B cell (primary cell): Measurements from ENCODE around the gene ARRB2. TPM values are rescaled to one million over a fixed set of nuclear protein-coding genes. Genes with fewer than 3 reads are reported as not detected.

Experiments
- ATAC-seq: fragments of 200-7000 bp; cut with Tn5 transposase; one replicate; pipeline ENCODE4 v1.10.0; 2021; ENCODE audit warnings: low read depth, mild to moderate bottlenecking, moderate number of reproducible peaks, moderate library complexity
- CTCF ChIA-PET: fragments of 350-600 bp; sonication (Branson Sonifier 250); formaldehyde crosslinking; loops from one replicate; lab custom pipeline; 2021; ENCODE audit warnings: antibody characterized with exemption, inconsistent platforms; lab: Charles Lee
- POLR2A ChIA-PET: fragments of 350-600 bp; sonication (Branson Sonifier 250); formaldehyde crosslinking; loops from one replicate; lab custom pipeline; 2021; ENCODE audit warnings: antibody characterized with exemption; lab: Charles Lee
- DNase-seq: peaks from one replicate; pipeline ENCODE4 v3.0.0; 2013
- H2AFZ ChIP-seq: 2 replicates; pipeline ENCODE4 v1.6.1; 2012; ENCODE audit warnings: mild to moderate bottlenecking, low read depth, low read length; ENCODE audit not compliant: insufficient read depth, poor library complexity, severe bottlenecking
- H3K27ac ChIP-seq, 2 donors: 1 replicate in 1 of 2; 2 replicates in 1 of 2; pipeline ENCODE4 v1.5.1; 2012 to 2013; ENCODE audit warnings: low read length in 2 of 2, mild to moderate bottlenecking in 2 of 2, moderate library complexity in 1 of 2
- H3K27me3 ChIP-seq, 4 experiments: fragments of 200-600 bp in 1 of 4; sonication (generic) in 1 of 4; replicated peaks in 1 of 4; 1 replicate in 2 of 4; 2 replicates in 2 of 4; pipeline versions ENCODE4 v1.6.1 to v1.7.0; 2013 to 2016; ENCODE audit warnings: low read length in 3 of 4, mild to moderate bottlenecking in 2 of 4, mixed read lengths in 1 of 4, moderate library complexity in 1 of 4; ENCODE audit not compliant: insufficient read depth in 4 of 4, control insufficient read depth in 3 of 4; ENCODE audit errors: control extremely low read depth in 1 of 4
- H3K36me3 ChIP-seq, 2 experiments: replicated peaks in 1 of 2; 1 replicate in 1 of 2; 2 replicates in 1 of 2; pipeline versions ENCODE4 v1.6.1 to v1.7.1; 2013; ENCODE audit warnings: low read length in 1 of 2; ENCODE audit not compliant: insufficient read depth in 2 of 2, control insufficient read depth in 1 of 2; ENCODE audit errors: control extremely low read depth in 1 of 2, extremely low read depth in 1 of 2
- H3K4me1 ChIP-seq, 2 donors: fragments of 200-600 bp in 1 of 2; sonication (generic) in 1 of 2; 1 replicate in 1 of 2; 2 replicates in 1 of 2; pipeline versions ENCODE4 v1.5.1 to v1.6.1; 2013 to 2017; ENCODE audit warnings: low read length in 2 of 2; ENCODE audit not compliant: control insufficient read depth in 2 of 2, insufficient read depth in 2 of 2
- H3K4me2 ChIP-seq: replicated peaks from 2 replicates; pipeline ENCODE3; 2012; ENCODE audit warnings: mild to moderate bottlenecking, low read depth, low read length; ENCODE audit not compliant: poor library complexity, severe bottlenecking
- H3K4me3 ChIP-seq, 5 experiments: fragments of 200-600 bp in 1 of 5; sonication (generic) in 1 of 5; 1 replicate in 3 of 5; 2 replicates in 2 of 5; pipeline versions ENCODE4 v1.5.1 to v1.7.0; 2011 to 2016; ENCODE audit warnings: low read length in 4 of 5, mild to moderate bottlenecking in 4 of 5, low read depth in 2 of 5, control low read depth in 1 of 5, moderate library complexity in 1 of 5; ENCODE audit not compliant: insufficient read depth in 1 of 5; ENCODE audit errors: control extremely low read depth in 1 of 5, extremely low read depth in 1 of 5
- H3K79me2 ChIP-seq: fragments of 200-600 bp; sonication (generic); one replicate; pipeline ENCODE4 v1.6.0; 2016; ENCODE audit warnings: low read length; ENCODE audit not compliant: control insufficient read depth, insufficient read depth
- H3K9ac ChIP-seq: fragments of 200-600 bp; sonication (generic); 2 replicates; pipeline ENCODE4 v1.6.1; 2017; ENCODE audit warnings: mild to moderate bottlenecking, low read length, moderate library complexity
- H3K9me3 ChIP-seq, 3 donors: one replicate each; pipeline versions ENCODE4 v1.6.1 to v1.7.1; 2013; ENCODE audit warnings: low read length in 2 of 3; ENCODE audit not compliant: control insufficient read depth in 2 of 3, insufficient read depth in 1 of 3; ENCODE audit errors: control extremely low read depth in 1 of 3
- H4K20me1 ChIP-seq: 2 replicates; pipeline ENCODE4 v1.6.0; 2012; ENCODE audit warnings: mild to moderate bottlenecking, low read length; ENCODE audit not compliant: insufficient read depth, control insufficient read depth, poor library complexity, severe bottlenecking
- H3K27ac Mint-ChIP-seq: one replicate; pipeline ENCODE4 v1.8.0; 2021; ENCODE audit warnings: mixed read lengths
- H3K27me3 Mint-ChIP-seq: one replicate; pipeline ENCODE4 v1.8.0; 2021; ENCODE audit warnings: mixed read lengths
- H3K4me1 Mint-ChIP-seq: one replicate; pipeline ENCODE4 v1.8.0; 2021; ENCODE audit warnings: mixed read lengths
- H3K4me3 Mint-ChIP-seq: one replicate; pipeline ENCODE4 v1.8.0; 2021; ENCODE audit warnings: mixed read lengths
- H3K9me3 Mint-ChIP-seq: one replicate; pipeline ENCODE4 v1.8.0; 2022; ENCODE audit warnings: mixed read lengths; ENCODE audit not compliant: insufficient read depth
- EZH2 ChIP-seq: IDR thresholded peaks from 2 replicates; pipeline ENCODE4 v1.6.1; 2012; ENCODE audit warnings: borderline replicate concordance, low read depth, mild to moderate bottlenecking, moderate library complexity, low read length; ENCODE audit not compliant: insufficient read depth, poor library complexity, severe bottlenecking
- WGBS: methylation state at CpG from one replicate; pipeline ENCODE4 v1.1.5; 2013; ENCODE audit warnings: missing lambda C conversion rate; ENCODE audit not compliant: insufficient coverage; 5-methylcytosine and 5-hydroxymethylcytosine counted together
- intact Hi-C: fragments of 100-400 bp; cut with micrococcal nuclease; formaldehyde crosslinking; loops from one replicate; pipeline ENCODE4 v1.10.0; 2022
- polyA plus RNA-seq: library from polyadenylated mRNA; depleted of rRNA; stranded (reverse); fragments of >200 nt; gene quantifications from 2 replicates; pipeline ENCODE4 v1.2.3, GENCODE V29; 2012
- total RNA-seq, 2 donors: library from RNA; stranded (reverse); fragments of 120-200 nt in 1 of 2; gene quantifications; 1 replicate in 1 of 2; 2 replicates in 1 of 2; pipeline versions ENCODE4 v1.2.3 to v1.2.4, GENCODE V29; 2013 to 2022
- TF ChIP-seq, protein P1 (sequence below): fragments of 200-600 bp; IDR thresholded peaks from one replicate; pipeline ENCODE4 v1.8.0; 2022; ENCODE audit warnings: antibody characterized with exemption, mild to moderate bottlenecking

ARRB2 gene
- total and polyA plus RNA-seq, 2 donors (not counting 1 experiment from before 2014, with no cell fraction given) = 111 to 164 TPM

DNA sequence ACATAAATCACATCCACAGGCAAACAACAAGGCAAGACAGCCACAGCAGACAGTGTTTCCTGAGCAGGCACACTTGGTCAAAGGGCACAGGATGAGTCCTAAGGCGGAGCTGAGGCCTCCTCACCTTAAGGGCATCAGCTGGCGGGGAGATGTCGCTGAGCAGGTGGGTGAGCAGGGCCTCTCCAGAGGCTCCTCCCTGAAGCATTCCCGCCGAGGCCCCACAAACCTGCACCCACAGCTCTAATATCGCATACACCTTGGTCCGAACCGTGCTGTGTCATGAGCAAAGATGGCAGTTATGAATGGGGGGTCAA, 35.8 kb upstream of the ARRB2 start:
- Histone ChIP-seq H3K9me3 (no peaks in the 10 kb centered on the region), H4K20me1 (no peaks in the 10 kb centered on the region), H3K9ac (no peak overlapping the region), H3K79me2 (no peaks in the 10 kb centered on the region), H3K4me3 (no peak overlapping the region), H2AFZ (no peak overlapping the region), H3K36me3 (peaks cover 0 to 85% of the 10 kb centered on the region in 2 experiments), H3K27ac (no peak overlapping the region), H3K4me1 (no peaks in the 10 kb centered on the region), H3K27me3 (no peaks in the 10 kb centered on the region), H3K4me2 (no peak overlapping the region)
- ChIA-PET CTCF (no interaction called here), POLR2A (no interaction called here)
- ATAC-seq (no peak), DNase-seq (no peak)
- Mint-ChIP-seq H3K27ac (no peak overlapping the region), H3K9me3 (no peaks in the 10 kb centered on the region), H3K27me3 (no peaks in the 10 kb centered on the region), H3K4me1 (no peaks in the 10 kb centered on the region), H3K4me3 (no peak overlapping the region)
- TF ChIP-seq, protein P1, sequence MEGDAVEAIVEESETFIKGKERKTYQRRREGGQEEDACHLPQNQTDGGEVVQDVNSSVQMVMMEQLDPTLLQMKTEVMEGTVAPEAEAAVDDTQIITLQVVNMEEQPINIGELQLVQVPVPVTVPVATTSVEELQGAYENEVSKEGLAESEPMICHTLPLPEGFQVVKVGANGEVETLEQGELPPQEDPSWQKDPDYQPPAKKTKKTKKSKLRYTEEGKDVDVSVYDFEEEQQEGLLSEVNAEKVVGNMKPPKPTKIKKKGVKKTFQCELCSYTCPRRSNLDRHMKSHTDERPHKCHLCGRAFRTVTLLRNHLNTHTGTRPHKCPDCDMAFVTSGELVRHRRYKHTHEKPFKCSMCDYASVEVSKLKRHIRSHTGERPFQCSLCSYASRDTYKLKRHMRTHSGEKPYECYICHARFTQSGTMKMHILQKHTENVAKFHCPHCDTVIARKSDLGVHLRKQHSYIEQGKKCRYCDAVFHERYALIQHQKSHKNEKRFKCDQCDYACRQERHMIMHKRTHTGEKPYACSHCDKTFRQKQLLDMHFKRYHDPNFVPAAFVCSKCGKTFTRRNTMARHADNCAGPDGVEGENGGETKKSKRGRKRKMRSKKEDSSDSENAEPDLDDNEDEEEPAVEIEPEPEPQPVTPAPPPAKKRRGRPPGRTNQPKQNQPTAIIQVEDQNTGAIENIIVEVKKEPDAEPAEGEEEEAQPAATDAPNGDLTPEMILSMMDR = no peak
- no peak for TF ChIP-seq EZH2
- WGBS = 97% methylated on average over 3 of the region's 8 CpGs
- intact Hi-C loops = no loop called here

GRCh38 chr17:4675791-4676190, 34.6 kb upstream of the ARRB2 start:
- DNase-seq (no peak), ATAC-seq (no peak)
- H3K4me2 ChIP-seq = no peak overlapping the region
- POLR2A ChIA-PET = no interaction called here
- no peak overlapping the region for H3K4me3 Mint-ChIP-seq
- no peaks in the 10 kb centered on the region for H3K27me3 Mint-ChIP-seq
- H3K4me1 ChIP-seq = no peaks in the 10 kb centered on the region
- H3K27ac ChIP-seq = no peak overlapping the region
- CTCF ChIA-PET = interaction anchor here (0.6 to 1.3 kb wide), 2 partner anchors 88 to 213 kb away, joined by 3 read pairs; no protein-coding TSS in a partner anchor
- H3K27me3 ChIP-seq = no peaks in the 10 kb centered on the region
- H3K9me3 ChIP-seq = no peaks in the 10 kb centered on the region
- H3K36me3 ChIP-seq = peaks cover 0 to 95% of the 10 kb centered on the region in 2 experiments
- H3K9ac ChIP-seq = no peak overlapping the region
- H2AFZ ChIP-seq = no peak overlapping the region
- TF ChIP-seq, protein P1 = no peak
- no peak for TF ChIP-seq EZH2
- H4K20me1 ChIP-seq = no peaks in the 10 kb centered on the region
- no peak overlapping the region for H3K27ac Mint-ChIP-seq
- no peaks in the 10 kb centered on the region for H3K79me2 ChIP-seq
- intact Hi-C loops = no loop called here
- no peaks in the 10 kb centered on the region for H3K9me3 Mint-ChIP-seq
- H3K4me1 Mint-ChIP-seq = no peaks in the 10 kb centered on the region
- WGBS = 94% methylated on average over 10 of the region's 10 CpGs
- H3K4me3 ChIP-seq = no peak overlapping the region
